Heart left ventricle (tissue), 16 donors: Measurements from ENCODE around the gene BABAM1. TPM values are rescaled to one million over a fixed set of nuclear protein-coding genes. Genes with fewer than 3 reads are reported as not detected.

Experiments used
- ATAC-seq, 4 donors: fragments of 200-7000 bp; cut with Tn5 transposase; one replicate each; pipeline ENCODE4 v1.9.1; 2020 to 2022; ENCODE audit warnings: moderate library complexity in 4 of 4, mild to moderate bottlenecking in 3 of 4, moderate number of reproducible peaks in 1 of 4
- DNase-seq, 5 donors: peaks; one replicate each; pipeline ENCODE4 v3.0.0-alpha.2; 2020
- H3K27ac ChIP-seq, 12 donors: fragments of 200-600 bp; sonication (generic) in 4 of 12; one replicate each; pipeline versions ENCODE4 v1.5.0 to v1.8.0; 2016 to 2022; ENCODE audit warnings: mild to moderate bottlenecking in 2 of 12
- H3K27me3 ChIP-seq, 9 donors: fragments of 200-600 bp; sonication (generic) in 2 of 9; one replicate each; pipeline versions ENCODE4 v1.5.1 to v1.8.0; 2016 to 2022; ENCODE audit warnings: mild to moderate bottlenecking in 3 of 9
- H3K36me3 ChIP-seq, 9 donors: fragments of 200-600 bp; sonication (generic) in 2 of 9; one replicate each; pipeline versions ENCODE4 v1.5.0 to v1.8.0; 2018 to 2022; ENCODE audit warnings: mild to moderate bottlenecking in 2 of 9
- H3K4me1 ChIP-seq, 12 donors: fragments of 200-600 bp; sonication (generic) in 4 of 12; one replicate each; pipeline versions ENCODE4 v1.5.0 to v1.8.0; 2016 to 2022; ENCODE audit warnings: mild to moderate bottlenecking in 3 of 12
- H3K4me3 ChIP-seq, 12 donors: fragments of 200-600 bp; sonication (generic) in 4 of 12; one replicate each; pipeline versions ENCODE4 v1.5.0 to v1.8.0; 2017 to 2022; ENCODE audit warnings: mild to moderate bottlenecking in 9 of 12, moderate library complexity in 4 of 12
- H3K9me3 ChIP-seq, 12 donors: fragments of 200-600 bp; sonication (generic) in 4 of 12; one replicate each; pipeline versions ENCODE4 v1.5.0 to v1.8.0; 2016 to 2022; ENCODE audit warnings: mild to moderate bottlenecking in 1 of 12
- CTCF ChIP-seq, 12 donors: fragments of 200-600 bp; sonication (generic) in 4 of 12; IDR thresholded peaks; one replicate each; pipeline versions ENCODE4 v1.5.0 to v1.8.0; 2018 to 2022; ENCODE audit warnings: antibody characterized with exemption in 12 of 12, mild to moderate bottlenecking in 5 of 12
- POLR2A ChIP-seq, 2 donors: fragments of 450-650 bp; IDR thresholded peaks; one replicate each; pipeline ENCODE4 v1.6.1; 2017; ENCODE audit warnings: antibody characterized with exemption in 2 of 2, mild to moderate bottlenecking in 2 of 2, moderate library complexity in 2 of 2
- WGBS, 4 donors: extraction: QIAGEN DNeasy Blood & Tissue Kit in 2 of 4; methylation state at CpG; one replicate each; pipeline versions ENCODE4 v1.1.5 to v1.1.7; 2013 to 2018; 5-methylcytosine and 5-hydroxymethylcytosine counted together
- intact Hi-C, 10 donors: fragments of 100-400 bp; cut with DNase I; formaldehyde crosslinking; loops; one replicate each; pipeline versions ENCODE4 v1.11.1 to v1.14.2; 2022
- polyA plus RNA-seq, 2 donors: library from polyadenylated mRNA; stranded (reverse); fragments of 200-250 nt; gene quantifications; one replicate each; pipeline ENCODE4 v1.2.3, GENCODE V29; 2013
- total RNA-seq, 9 donors: library from RNA; depleted of rRNA in 2 of 9; stranded (reverse); fragments of >200 nt in 2 of 9; fragmentation: NEBNext Ultra II Directional in 3 of 9; extraction: Animal tissue kit (Norgen Biotek cat#: 25700) in 3 of 9; gene quantifications; one replicate each; pipeline versions ENCODE4 v1.1.0 to v1.2.4, GENCODE V29; 2016 to 2023
- donor health status: ischemic (EF 13 %, LVEDD 7.1; RV severe dilation, severe dysfunction).
- donor health status: healthy with polysubstance abuse.
- donor health status: DM: no; HTN: yes; CAD: no.
- donor health status: DM: no; HTN: no; CAD: no.
- donor health status: ischemic (EF 25% LVEDD 6.9; RV normal size, moderate dysfunction).
- donor health status: ischemic (EF 25% LVEDD 5.7; RV mildly dilated, moderate dysfunction).
- donor health status: healthy.
- donor health status: DM: yes; HTN: yes; CAD: no.
- donor health status: ischemic (EF 35%, LVEDD 5.7; RV mildly dilated, moderate dysfunction).
- donor health status: nonischemic (EF 11% LVEDD 7.7; RV severe dilation, severe dysfunction).
- donor health status: DM: yes; HTN: yes; CAD: no.
- donor health status: PGD.
- donor health status: ischemic (EF 29% LVEDD 5.4; RV normal size, mild dysfunction).
- donor health status: nonischemic (EF 23%, LVEDD 6.1; RV moderate dilation, normal function).

Gene BABAM1
- total and polyA plus RNA-seq, 11 donors, result 60.9 to 92.4 (median 73.5) TPM

GRCh38 chr19:17321655-17322489 lies 54.6 kb downstream of the BABAM1 start:
- Histone ChIP-seq H3K4me1 (peaks cover 0 to 8% (median 0%) of the 10 kb centered on the region in 12 donors), H3K36me3 (peaks cover 0 to 50% (median 32%) of the 10 kb centered on the region in 9 donors), H3K9me3 (no peaks in the 10 kb centered on the region), H3K27ac (no peak overlapping the region), H3K27me3 (no peaks in the 10 kb centered on the region), H3K4me3 (no peak overlapping the region)
- ATAC-seq (peak in 1 of 4 donors; percentile 7), DNase-seq (no peak)
- intact Hi-C loops, result no loop called here
- TF ChIP-seq CTCF (IDR thresholded peaks at IDR 0.05), result no peak
- TF ChIP-seq POLR2A (IDR thresholded peaks at IDR 0.05), result no peak
- 89 to 94% (median 91%) methylated on average over 7 to 19 of the region's 19 CpGs for WGBS, 4 donors

- WGBS, 4 donors, result 67 to 83% (median 81%) methylated on average over 5 to 10 of the region's 10 CpGs
- H3K36me3 ChIP-seq, result peaks cover 0 to 50% (median 30%) of the 10 kb centered on the region in 9 donors
- ATAC-seq, result no peak
These were observed 55.6 kb downstream of the BABAM1 start for GRCh38 chr19:17322854-17323253.

GRCh38 chr19:17323300-17323963 lies 56.2 kb downstream of the BABAM1 start:
- H3K36me3 ChIP-seq, result peaks cover 0 to 53% (median 30%) of the 10 kb centered on the region in 9 donors
- TF ChIP-seq POLR2A (IDR thresholded peaks at IDR 0.05) (no peak), CTCF (IDR thresholded peaks at IDR 0.05) (no peak)
- H3K27ac ChIP-seq, result no peak overlapping the region
- ATAC-seq (no peak), DNase-seq (no peak)
- peaks cover 0 to 12% (median 0%) of the 10 kb centered on the region in 12 donors for H3K4me1 ChIP-seq
- peak overlapping the region in 2 of 12 donors; percentile 7 to 46 for H3K4me3 ChIP-seq
- no peaks in the 10 kb centered on the region for H3K9me3 ChIP-seq
- H3K27me3 ChIP-seq, result no peaks in the 10 kb centered on the region
- WGBS, 4 donors, result 42 to 86% (median 51%) methylated on average over 11 to 56 of the region's 56 CpGs
- intact Hi-C loops, result no loop called here

More at GRCh38 chr19:17322854-17323253, 55.6 kb downstream of the BABAM1 start:
- TF ChIP-seq POLR2A (IDR thresholded peaks at IDR 0.05) (no peak), CTCF (IDR thresholded peaks at IDR 0.05) (no peak)
- Histone ChIP-seq H3K27me3 (no peaks in the 10 kb centered on the region), H3K4me3 (no peak overlapping the region), H3K4me1 (peaks cover 0 to 8% (median 0%) of the 10 kb centered on the region in 12 donors), H3K9me3 (no peaks in the 10 kb centered on the region), H3K27ac (no peak overlapping the region)
- intact Hi-C loops, result no loop called here
- no peak for DNase-seq

GRCh38 chr19:17323964-17324332 lies 56.7 kb downstream of the BABAM1 start:
- H3K27ac ChIP-seq, result no peak overlapping the region
- no peak for TF ChIP-seq POLR2A (IDR thresholded peaks at IDR 0.05)
- no peaks in the 10 kb centered on the region for H3K9me3 ChIP-seq
- H3K4me1 ChIP-seq, result peaks cover 0 to 17% (median 0%) of the 10 kb centered on the region in 12 donors
- peaks cover 0 to 50% (median 28%) of the 10 kb centered on the region in 9 donors for H3K36me3 ChIP-seq
- ATAC-seq (no peak), DNase-seq (no peak)
- peaks cover 0 to 3% (median 0%) of the 10 kb centered on the region in 9 donors for H3K27me3 ChIP-seq
- 37 to 67% (median 44%) methylated on average over 1 to 7 of the region's 7 CpGs for WGBS, 4 donors
- H3K4me3 ChIP-seq, result peak overlapping the region in 2 of 12 donors; percentile 7 to 46
- intact Hi-C loops, result no loop called here
